Lower leg skin (tissue), 4 donors: Measurements from ENCODE around the gene SLCO2B1. TPM values are rescaled to one million over a fixed set of nuclear protein-coding genes. Genes with fewer than 3 reads are reported as not detected.

Source experiments
- DNase-seq, 2 donors: peaks; one replicate each; pipeline ENCODE4 v3.0.0-alpha.2; 2019; ENCODE audit warnings: low spot score in 2 of 2
- H3K4me3 ChIP-seq: fragments of 200-600 bp; sonication (generic); 2 replicates; pipeline ENCODE4 v1.5.1; 2017; ENCODE audit warnings: mild to moderate bottlenecking, low read depth; ENCODE audit not compliant: poor library complexity, severe bottlenecking
- POLR2A ChIP-seq, 2 donors: fragments of 450-650 bp; IDR thresholded peaks; one replicate each; pipeline ENCODE4 v1.6.1; 2016 to 2017; ENCODE audit warnings: antibody characterized with exemption in 2 of 2, mild to moderate bottlenecking in 1 of 2, moderate library complexity in 1 of 2
- WGBS, 2 donors: methylation state at CpG; one replicate each; pipeline ENCODE4 v1.1.5; 2018; 5-methylcytosine and 5-hydroxymethylcytosine counted together
- intact Hi-C: fragments of 100-400 bp; cut with DNase I; formaldehyde crosslinking; loops from one replicate; pipeline ENCODE4 v1.15.0; 2023; ENCODE audit warnings: low total_unique reads
- total RNA-seq, 4 donors: library from RNA; depleted of rRNA; stranded (reverse); fragments of >200 nt; gene quantifications; one replicate each; pipeline ENCODE4 v1.1.0, GENCODE V29; 2016
- TF ChIP-seq, protein P1 (sequence below), 3 donors: fragments of 450-650 bp; IDR thresholded peaks; one replicate each; pipeline ENCODE4 v1.5.1; 2016; ENCODE audit warnings: antibody characterized with exemption in 3 of 3, mild to moderate bottlenecking in 3 of 3, moderate library complexity in 2 of 3

Gene SLCO2B1
- total RNA-seq, 4 donors from 2014 or later: 5.0 to 20.9 (median 12.5) TPM

DNA sequence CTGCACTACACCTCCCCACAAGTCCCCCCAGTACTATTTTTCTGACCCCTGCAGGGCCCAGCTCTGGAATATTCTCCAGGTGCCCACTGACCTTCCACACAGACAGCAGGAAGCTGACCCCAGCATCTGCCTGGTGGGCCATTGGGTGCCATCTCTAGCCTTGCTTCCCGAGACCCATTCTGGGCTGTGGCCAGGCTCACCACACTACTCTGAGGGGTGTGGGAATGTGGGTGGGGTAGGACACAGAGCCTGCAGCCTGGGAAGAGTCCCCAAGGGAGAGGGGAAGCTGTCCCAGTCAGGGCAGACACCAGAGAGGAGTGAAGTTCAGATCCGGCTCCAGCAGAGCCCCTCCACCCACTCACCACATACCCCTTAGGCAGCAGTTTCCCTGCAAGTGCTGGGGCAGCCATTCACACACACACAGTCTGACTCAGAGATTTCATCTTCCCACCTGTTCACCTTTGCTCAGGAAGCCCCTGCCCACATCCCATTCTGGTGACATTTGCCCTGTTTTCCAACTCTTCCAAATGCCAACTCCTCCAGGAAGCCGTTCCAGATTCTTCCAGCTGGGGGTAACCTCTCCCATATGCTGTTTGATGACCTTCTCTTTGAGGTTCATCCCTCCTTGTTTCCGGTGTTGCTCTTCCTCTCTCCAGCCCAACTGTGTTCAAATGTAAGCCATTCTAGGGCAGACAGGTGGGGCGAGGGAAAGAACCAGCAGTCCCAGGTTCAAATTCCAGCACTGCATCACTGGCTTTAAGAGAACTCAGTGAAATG lies 1.9 kb downstream of the SLCO2B1 start:
- H3K4me3 ChIP-seq: no peak overlapping the region
- DNase-seq: no peak
- intact Hi-C loops: no loop called here
- 66 to 78% methylated on average over 5 of the region's 5 CpGs for WGBS, 2 donors
- TF ChIP-seq, protein P1, sequence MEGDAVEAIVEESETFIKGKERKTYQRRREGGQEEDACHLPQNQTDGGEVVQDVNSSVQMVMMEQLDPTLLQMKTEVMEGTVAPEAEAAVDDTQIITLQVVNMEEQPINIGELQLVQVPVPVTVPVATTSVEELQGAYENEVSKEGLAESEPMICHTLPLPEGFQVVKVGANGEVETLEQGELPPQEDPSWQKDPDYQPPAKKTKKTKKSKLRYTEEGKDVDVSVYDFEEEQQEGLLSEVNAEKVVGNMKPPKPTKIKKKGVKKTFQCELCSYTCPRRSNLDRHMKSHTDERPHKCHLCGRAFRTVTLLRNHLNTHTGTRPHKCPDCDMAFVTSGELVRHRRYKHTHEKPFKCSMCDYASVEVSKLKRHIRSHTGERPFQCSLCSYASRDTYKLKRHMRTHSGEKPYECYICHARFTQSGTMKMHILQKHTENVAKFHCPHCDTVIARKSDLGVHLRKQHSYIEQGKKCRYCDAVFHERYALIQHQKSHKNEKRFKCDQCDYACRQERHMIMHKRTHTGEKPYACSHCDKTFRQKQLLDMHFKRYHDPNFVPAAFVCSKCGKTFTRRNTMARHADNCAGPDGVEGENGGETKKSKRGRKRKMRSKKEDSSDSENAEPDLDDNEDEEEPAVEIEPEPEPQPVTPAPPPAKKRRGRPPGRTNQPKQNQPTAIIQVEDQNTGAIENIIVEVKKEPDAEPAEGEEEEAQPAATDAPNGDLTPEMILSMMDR (IDR thresholded peaks at IDR 0.05): no peak
- TF ChIP-seq POLR2A (IDR thresholded peaks at IDR 0.05): no peak

DNA sequence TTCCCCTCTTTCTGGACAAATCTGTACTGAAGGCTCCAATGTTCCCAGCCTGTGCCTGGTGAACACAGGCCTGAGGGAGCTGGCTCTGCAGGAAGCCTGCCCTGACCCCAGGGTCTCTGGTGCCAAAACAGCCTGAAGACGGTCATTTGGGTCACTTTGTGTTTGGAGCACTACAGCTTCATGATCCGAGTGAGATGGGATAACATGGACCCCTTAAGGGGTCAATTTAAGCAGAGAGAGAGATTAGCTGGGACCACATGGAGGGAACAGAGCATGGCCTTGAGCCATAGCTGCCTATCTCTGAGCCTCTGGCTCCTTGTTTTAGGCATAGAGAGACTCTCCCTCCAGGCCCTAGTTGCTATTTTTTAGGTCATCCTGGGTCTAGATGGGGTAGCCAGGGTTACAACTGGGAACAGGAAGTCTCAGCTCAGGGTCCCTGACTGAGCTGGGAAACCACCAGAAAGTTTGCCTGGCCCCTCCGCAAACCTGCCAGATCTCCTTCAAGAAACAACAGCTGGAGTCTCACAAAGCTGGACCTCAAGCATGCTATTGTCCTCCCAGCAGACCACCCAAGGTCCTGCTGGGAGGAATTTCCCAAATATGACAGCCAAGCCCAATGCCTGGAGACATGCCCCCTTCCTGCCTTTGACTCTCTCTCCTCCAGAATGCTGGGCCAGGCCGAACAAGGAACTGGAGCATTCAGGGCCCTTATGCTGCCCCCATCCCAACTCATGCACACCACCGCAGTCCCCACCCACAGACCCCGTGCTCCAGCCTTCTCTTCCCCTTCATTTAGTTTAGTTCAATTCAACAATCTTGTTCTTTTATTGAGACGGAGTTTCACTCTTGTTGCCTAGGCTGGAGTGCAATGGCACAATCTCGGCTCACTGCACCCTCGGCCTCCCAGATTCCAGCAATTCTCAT lies 4.0 kb downstream of the SLCO2B1 start:
- no peak overlapping the region for H3K4me3 ChIP-seq
- no peak for TF ChIP-seq POLR2A (IDR thresholded peaks at IDR 0.05)
- TF ChIP-seq, protein P1 (IDR thresholded peaks at IDR 0.05): no peak
- intact Hi-C loops: no loop called here
- 80 to 86% methylated on average over 9 of the region's 9 CpGs for WGBS, 2 donors
- DNase-seq: no peak

DNA sequence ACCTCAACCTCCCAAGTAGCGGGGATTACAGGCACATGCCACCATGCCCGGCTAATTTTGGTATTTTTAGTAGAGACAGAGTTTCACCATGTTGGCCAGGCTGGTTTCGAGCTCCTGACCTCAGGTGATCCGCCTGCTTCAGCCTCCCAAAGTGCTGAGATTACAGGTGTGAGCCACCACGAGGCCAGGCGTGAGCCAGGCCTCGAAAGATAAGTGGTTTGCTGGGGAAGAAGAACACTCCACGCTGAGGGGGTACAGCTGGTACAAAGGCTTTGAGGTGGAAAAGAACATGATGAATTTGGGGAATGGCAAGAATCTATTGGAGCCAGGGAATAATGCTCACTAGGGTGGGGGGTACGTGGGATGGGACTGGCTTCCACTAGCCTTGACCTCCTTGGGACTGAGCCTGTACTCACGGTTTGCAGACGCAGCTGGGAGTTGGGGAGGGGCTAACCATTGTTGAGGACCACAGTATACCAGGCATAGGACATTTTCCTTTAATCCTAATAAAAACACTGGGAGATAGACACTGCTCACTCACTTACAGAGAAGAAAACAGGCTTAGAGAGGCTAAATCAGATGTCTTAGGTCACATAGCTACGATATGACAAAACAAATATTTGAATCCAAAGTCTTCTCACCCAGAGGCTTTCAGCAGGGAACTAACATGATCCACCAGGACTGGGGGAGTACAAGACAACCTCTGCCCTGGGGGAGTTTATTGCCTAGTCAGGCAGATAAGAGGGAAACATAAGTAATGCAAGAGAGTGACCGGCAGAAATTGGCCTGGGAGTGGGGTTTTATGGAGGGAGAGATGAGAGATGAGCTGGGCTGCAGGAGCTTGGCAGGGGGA lies 4.9 kb downstream of the SLCO2B1 start:
- no peak for DNase-seq
- no peak overlapping the region for H3K4me3 ChIP-seq
- intact Hi-C loops: no loop called here
- WGBS, 2 donors: 88 to 91% methylated on average over 13 of the region's 13 CpGs
- TF ChIP-seq POLR2A (IDR thresholded peaks at IDR 0.05): no peak
- TF ChIP-seq, protein P1 (IDR thresholded peaks at IDR 0.05): no peak

DNA sequence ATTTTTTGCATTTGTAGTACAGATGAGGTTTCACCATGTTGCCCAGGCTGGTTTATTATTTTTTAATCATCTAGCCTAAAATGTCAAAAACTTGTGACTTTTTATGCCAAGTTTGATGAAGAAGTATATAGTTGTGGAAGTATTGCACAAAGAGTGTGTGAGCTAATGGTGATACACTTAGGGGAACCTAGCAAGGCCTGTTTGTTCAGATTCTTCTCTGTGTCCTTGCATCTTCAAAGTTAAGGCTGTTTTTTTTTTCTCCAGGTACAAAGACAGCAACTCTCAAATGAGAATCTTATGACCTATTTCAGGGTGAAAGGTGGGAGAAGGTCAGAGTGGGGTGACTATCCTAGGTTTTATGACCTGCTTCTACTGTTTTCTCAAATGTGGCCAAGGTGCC lies 7.3 kb downstream of the SLCO2B1 start:
- intact Hi-C loops: no loop called here
- DNase-seq: no peak

DNA sequence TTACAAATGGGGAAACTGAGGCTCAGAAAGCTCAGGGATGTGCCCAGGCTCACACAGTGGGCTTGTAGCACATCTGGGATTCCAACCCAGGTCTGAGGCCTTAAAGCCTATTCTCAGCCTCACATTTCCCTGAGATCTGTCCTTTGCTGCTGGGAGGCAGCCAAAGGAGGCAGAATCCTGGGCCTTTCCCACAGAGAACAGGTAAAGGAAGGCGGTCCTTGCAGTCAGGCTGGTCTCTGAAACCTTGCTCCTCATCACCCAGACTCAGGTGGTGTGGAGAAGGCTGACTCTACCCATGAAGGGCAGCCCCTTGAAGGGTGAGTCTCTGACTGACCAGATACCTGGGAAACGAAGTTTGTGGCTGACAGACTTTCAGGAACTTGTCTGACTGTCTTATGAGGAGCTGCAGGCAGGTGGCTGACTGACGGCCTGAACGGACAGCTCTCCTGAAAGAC lies 7.8 kb downstream of the SLCO2B1 start:
- WGBS, 2 donors: 85 to 94% methylated on average over 4 of the region's 4 CpGs
- TF ChIP-seq POLR2A (IDR thresholded peaks at IDR 0.05): no peak
- TF ChIP-seq, protein P1 (IDR thresholded peaks at IDR 0.05): no peak
- H3K4me3 ChIP-seq: no peak overlapping the region
- intact Hi-C loops: no loop called here
- no peak for DNase-seq

More for the DNA sequence above, 7.3 kb downstream of the SLCO2B1 start:
- TF ChIP-seq POLR2A (IDR thresholded peaks at IDR 0.05): no peak
- TF ChIP-seq, protein P1 (IDR thresholded peaks at IDR 0.05): no peak
- H3K4me3 ChIP-seq: no peak overlapping the region
